Measurements from ENCODE around the gene GJA9.

The GJA9 gene

GRCh38 chr1:38873027-38873969 is 8.1 kb downstream of the GJA9 start, which contains the start of gene MYCBP:
Gene MYCBP (minus strand): TSS chr1:38873348. CDS start chr1:38873305, 43 bp downstream.
- H3K4me3 ChIP-seq (ENCODE audit: low read depth in 1 of 2, low read length in 1 of 2): peak within 1 kb of the TSS; percentile 76 to 93
- peak; percentile 63 for TF ChIP-seq CTCF (IDR thresholded peaks at IDR 0.05)
- H3K36me3 ChIP-seq: no peaks in the 10 kb centered on the region

GRCh38 chr1:38872401-38873026 is 8.9 kb downstream of the GJA9 start:
- no peaks in the 10 kb centered on the region for H3K27me3 ChIP-seq
- H3K4me3 ChIP-seq (ENCODE audit: low read depth in 1 of 2, low read length in 1 of 2): peak overlapping the region; percentile 76 to 93
- H3K36me3 ChIP-seq: no peaks in the 10 kb centered on the region
- no peak for TF ChIP-seq CTCF (IDR thresholded peaks at IDR 0.05)
- H3K9me3 ChIP-seq: no peaks in the 10 kb centered on the region
- peak overlapping the region; percentile 80 for H3K27ac ChIP-seq
- H3K4me1 ChIP-seq (ENCODE audit: control insufficient read depth in 1 of 2, insufficient read depth in 1 of 2, low read depth in 1 of 2, low read length in 1 of 2): peaks cover 25 to 28% of the 10 kb centered on the region in 2 experiments

More at GRCh38 chr1:38873027-38873969, 8.1 kb downstream of the GJA9 start, which contains the start of gene MYCBP:
- Histone ChIP-seq H3K9me3 (no peaks in the 10 kb centered on the region), H3K27me3 (no peaks in the 10 kb centered on the region), H3K4me1 (ENCODE audit: control insufficient read depth in 1 of 2, insufficient read depth in 1 of 2, low read depth in 1 of 2, low read length in 1 of 2) (peaks cover 25 to 28% of the 10 kb centered on the region in 2 experiments), H3K27ac (peak within 1 kb of the TSS; percentile 80)

- no peaks in the 10 kb centered on the region for H3K9me3 ChIP-seq
- H3K4me1 ChIP-seq (ENCODE audit: control insufficient read depth in 1 of 2, insufficient read depth in 1 of 2, low read depth in 1 of 2, low read length in 1 of 2): peaks cover 25 to 28% of the 10 kb centered on the region in 2 experiments
- peak overlapping the region; percentile 38 for H3K27ac ChIP-seq
- H3K4me3 ChIP-seq (ENCODE audit: low read depth in 1 of 2, low read length in 1 of 2): no peak overlapping the region
- H3K27me3 ChIP-seq: no peaks in the 10 kb centered on the region
- H3K36me3 ChIP-seq: peaks cover 7% of the 10 kb centered on the region
- TF ChIP-seq CTCF (IDR thresholded peaks at IDR 0.05): no peak
Measured at GRCh38 chr1:38870996-38871395, 10.4 kb downstream of the GJA9 start.

GRCh38 chr1:38867208-38867607 is 14.2 kb downstream of the GJA9 start:
- no peaks in the 10 kb centered on the region for H3K27me3 ChIP-seq
- no peak overlapping the region for H3K27ac ChIP-seq
- no peak overlapping the region for H3K4me3 ChIP-seq (ENCODE audit: low read depth in 1 of 2, low read length in 1 of 2)
- peaks cover 9 to 14% of the 10 kb centered on the region in 2 experiments for H3K4me1 ChIP-seq (ENCODE audit: control insufficient read depth in 1 of 2, insufficient read depth in 1 of 2, low read depth in 1 of 2, low read length in 1 of 2)
- H3K9me3 ChIP-seq: no peaks in the 10 kb centered on the region
- peaks cover 40% of the 10 kb centered on the region for H3K36me3 ChIP-seq
- TF ChIP-seq CTCF (IDR thresholded peaks at IDR 0.05): no peak

GRCh38 chr1:38865112-38865715 is 16.2 kb downstream of the GJA9 start:
- Histone ChIP-seq H3K4me1 (ENCODE audit: control insufficient read depth in 1 of 2, insufficient read depth in 1 of 2, low read depth in 1 of 2, low read length in 1 of 2) (peaks cover 7 to 8% of the 10 kb centered on the region in 2 experiments), H3K27ac (no peak overlapping the region), H3K36me3 (peaks cover 40% of the 10 kb centered on the region), H3K4me3 (ENCODE audit: low read depth in 1 of 2, low read length in 1 of 2) (no peak overlapping the region), H3K9me3 (no peaks in the 10 kb centered on the region), H3K27me3 (no peaks in the 10 kb centered on the region)
- no peak for TF ChIP-seq CTCF (IDR thresholded peaks at IDR 0.05)

Measured in neutrophil (primary cell).